ENCODE results near the gene JDP2. TPM values are rescaled to one million over a fixed set of nuclear protein-coding genes. Genes with fewer than 3 reads are reported as not detected.

JDP2 gene
- total RNA-seq, 2 experiments from 2014 or later, result 2.4 to 2.6 TPM

Other genes with a start within 250 kb of the JDP2 start
- 10 to 100 TPM; 16.0 to 21.1 TPM for gene FOS, start 149.2 kb upstream of the JDP2 start, total RNA-seq
- gene BATF, start 94.4 kb downstream of the JDP2 start, total RNA-seq, result 100 to 1,000 TPM; 165 to 187 TPM
- gene FLVCR2, start 150.6 kb downstream of the JDP2 start, total RNA-seq, result 1 to 10 TPM; 2.2 to 3.2 TPM
- gene ERG28, start 232.9 kb downstream of the JDP2 start, total RNA-seq, result 10 to 100 TPM; 19.1 to 23.7 TPM
- gene TTLL5, start 233.2 kb downstream of the JDP2 start, total RNA-seq, result 10 to 100 TPM; 27.3 to 38.6 TPM

Measured in activated CD4-positive, alpha-beta T cell treated with anti-CD3 and anti-CD28 coated beads for 36 hours (primary cell).